HCEC 1CT (cell line): ENCODE measurements around the gene KMT2D.

Experiments used
- DNase-seq: peaks from one replicate; pipeline ENCODE4 v3.0.0-alpha.2; 2017

KMT2D gene, protein sequence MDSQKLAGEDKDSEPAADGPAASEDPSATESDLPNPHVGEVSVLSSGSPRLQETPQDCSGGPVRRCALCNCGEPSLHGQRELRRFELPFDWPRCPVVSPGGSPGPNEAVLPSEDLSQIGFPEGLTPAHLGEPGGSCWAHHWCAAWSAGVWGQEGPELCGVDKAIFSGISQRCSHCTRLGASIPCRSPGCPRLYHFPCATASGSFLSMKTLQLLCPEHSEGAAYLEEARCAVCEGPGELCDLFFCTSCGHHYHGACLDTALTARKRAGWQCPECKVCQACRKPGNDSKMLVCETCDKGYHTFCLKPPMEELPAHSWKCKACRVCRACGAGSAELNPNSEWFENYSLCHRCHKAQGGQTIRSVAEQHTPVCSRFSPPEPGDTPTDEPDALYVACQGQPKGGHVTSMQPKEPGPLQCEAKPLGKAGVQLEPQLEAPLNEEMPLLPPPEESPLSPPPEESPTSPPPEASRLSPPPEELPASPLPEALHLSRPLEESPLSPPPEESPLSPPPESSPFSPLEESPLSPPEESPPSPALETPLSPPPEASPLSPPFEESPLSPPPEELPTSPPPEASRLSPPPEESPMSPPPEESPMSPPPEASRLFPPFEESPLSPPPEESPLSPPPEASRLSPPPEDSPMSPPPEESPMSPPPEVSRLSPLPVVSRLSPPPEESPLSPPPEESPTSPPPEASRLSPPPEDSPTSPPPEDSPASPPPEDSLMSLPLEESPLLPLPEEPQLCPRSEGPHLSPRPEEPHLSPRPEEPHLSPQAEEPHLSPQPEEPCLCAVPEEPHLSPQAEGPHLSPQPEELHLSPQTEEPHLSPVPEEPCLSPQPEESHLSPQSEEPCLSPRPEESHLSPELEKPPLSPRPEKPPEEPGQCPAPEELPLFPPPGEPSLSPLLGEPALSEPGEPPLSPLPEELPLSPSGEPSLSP (N-terminal part only)

DNA sequence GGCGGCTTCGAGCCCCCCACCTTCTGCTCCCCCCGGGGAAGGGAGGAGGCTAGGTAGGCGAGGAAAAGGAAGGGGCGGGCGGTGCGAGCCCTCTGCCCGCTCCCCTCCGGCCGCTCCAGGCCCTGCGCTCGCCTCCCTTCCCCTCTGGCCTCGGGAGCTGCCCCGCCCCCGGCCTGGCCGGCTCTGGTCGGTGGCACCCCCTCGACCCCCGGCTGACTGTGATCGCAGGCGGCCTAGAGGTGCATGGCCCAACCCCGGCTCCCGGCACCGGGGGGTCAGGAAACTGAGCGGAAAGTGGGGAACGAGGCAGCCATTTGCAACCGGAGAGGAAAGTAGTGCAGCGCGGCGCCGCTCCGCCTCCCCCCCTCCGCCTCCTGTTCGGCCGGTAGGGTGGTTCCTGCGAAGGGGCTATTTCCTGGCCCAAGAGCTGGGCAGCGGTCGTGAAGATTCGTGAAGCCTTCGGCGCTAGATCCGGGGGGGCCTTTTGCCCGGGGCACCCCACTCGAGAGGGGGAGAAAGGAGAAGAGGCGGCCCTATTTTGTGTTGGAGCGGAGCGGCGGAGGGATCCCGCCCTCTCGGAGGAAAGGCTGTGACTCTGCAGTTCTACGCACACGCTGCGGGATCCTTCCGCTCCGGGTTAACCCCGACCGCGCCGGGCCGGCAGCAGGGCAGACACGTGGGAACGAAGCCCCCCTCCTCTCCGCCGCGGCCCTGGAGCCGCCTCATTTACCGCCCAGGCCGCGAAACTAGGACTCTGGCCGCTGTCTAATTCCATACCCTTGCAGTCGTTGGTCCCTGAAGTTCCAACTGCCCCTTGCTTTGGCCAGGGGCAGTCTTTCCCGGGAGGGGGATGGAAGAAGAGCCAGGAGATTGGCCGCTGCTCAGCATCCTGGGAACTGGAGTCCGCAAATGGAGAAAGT is at the start of gene KMT2D:
Gene KMT2D (minus strand): TSS at position 558 of the 920 bp plus-strand sequence. CDS start 5,470 bp downstream, outside the sequence.
- peak; percentile 96 for DNase-seq

DNA sequence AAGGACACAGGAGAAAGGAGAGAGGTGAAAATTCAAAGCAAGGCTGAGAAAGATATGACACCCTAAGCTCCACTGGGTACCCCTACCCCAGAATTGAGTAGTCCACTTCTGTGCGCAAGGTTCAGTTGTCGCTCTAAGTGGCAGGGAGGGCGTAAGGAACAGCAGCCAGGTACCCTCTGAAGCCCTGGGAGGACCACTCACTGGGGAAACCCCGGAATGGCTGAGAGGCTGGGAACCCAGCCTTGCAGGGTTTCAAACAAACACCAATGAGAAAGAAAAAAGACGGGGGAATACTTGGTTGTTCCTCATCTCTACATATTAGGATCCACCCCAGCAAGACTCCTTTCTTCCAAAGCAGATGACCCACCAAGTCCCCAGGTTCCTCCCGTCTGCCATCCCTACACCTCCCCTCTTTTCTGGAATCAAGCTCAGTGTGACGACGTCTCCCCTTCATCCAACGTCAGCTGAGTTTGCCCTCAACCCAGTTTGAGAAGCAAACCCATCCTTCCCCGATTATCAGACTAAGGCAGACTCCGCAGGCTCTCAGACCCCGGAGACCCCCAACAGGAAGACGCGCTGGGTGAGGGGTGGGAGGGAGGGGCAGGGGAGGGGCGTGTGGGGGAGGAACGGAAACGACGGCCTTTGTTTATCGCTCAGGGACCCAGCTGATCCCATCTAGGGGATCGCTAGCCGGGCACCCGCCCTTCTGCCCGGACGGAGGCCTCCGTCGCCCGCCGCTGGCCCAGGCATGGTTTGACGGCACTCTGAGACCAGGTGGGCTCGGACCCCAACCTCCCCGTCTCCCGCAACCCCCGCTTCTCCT is 49.3 kb upstream of the KMT2D start:
- DNase-seq: no peak

DNA sequence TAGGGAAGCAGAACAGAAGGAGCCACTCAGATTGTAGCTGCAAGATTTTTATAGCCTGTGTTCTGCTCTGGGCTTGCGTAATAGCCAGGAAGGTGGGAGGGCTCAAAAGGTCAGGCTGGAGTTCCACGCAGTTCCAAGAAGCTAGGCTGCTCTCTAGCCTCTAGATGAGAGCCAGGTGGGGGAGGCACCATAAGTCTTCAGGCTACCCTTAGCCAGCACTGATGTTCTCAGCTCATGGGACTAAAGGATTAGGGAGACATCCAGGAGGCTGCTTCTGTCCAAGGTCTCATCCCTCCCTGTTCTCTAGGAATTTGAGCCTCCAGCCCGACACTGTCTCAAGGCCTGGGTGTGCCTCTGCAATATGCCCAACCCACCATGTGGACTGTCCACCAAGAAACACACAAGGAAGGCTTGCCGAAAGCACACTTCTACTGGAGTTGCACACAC is 48.4 kb upstream of the KMT2D start:
- peak; percentile 44 for DNase-seq

DNA sequence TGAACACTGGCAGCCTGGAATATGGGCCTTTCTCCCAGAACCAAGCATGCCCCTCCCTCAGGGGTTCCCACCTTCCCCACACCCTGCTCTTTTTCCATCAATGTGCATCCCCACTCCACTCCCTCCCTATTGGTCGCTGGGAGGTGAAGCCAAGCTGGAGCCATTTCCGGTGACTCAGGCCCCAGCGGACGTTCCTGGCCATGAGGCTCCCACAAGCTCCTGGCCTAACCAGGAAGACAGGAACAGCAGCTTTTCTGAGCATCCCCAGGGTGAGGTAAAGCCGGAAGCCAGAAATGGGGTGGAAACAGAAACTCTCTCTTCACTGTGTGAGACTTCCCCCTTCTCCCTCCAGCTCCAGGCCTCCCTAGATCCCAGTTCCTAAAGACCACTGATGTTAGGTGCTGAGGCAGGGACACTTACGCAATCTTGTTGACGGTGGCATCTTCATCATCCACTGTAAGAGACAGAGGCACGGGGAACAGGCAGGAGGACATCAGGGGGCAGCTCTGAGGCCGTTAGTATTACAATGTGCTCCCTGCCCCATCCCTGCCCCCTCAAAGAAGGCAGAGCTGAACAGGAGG is 45.0 kb upstream of the KMT2D start:
- DNase-seq: no peak

DNA sequence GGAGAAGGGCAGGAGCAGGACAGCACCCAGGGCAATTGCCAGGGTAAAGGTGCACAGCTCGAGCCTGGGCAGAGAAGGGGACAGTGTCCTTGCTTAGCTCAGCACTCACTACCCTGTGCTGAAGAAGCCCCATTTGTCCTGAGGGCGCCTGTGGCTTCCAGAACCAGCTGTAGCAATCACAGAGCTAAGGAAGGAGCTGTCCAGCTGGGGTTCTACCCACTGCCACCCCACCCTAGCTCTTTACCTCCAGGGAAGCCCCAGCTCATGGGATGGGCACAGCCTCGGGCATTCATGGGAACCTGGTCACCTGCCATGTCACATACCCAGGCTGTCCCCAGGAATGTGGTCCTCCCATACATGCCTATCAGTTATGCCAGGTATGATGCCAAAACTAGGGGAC is 44.2 kb upstream of the KMT2D start:
- no peak for DNase-seq

DNA sequence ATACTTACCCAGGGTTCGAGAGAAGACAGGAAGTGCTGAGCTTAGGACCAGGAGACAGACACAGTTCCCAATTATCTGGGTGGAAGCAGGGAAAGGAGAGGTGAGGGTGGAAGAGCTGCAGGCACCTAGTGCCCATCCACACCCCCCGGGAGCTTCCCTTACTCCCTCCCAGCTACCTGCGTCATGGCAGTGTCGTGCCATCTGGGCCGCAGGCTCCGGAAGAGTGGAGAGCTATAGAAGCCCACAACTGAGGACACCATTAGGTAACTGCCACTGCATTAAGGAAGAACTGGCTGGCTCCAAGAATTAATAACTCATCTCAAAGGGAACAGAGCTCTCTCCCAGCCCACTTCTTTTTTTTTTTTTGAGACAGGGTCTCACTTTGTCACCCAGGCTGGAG is 39.8 kb upstream of the KMT2D start:
- DNase-seq: no peak

DNA sequence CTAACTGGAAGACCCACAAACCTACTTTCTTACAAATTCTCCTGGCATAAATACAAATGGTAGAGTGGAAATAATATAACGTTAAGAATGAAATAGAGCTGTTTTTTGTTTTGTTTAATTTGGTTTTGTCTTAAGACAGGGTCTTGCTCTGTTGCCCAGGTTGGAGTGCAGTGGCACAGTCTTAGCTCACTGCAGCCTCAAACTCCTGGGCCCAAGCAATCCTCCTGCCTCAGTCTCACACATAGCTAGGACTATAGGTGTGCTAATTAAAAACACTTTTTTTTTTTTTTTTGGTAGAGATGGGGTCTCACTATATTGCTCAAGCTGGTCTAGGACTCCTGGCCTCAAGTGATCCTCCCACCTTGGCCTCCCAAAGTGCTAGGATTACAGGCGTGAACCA is 38.1 kb upstream of the KMT2D start:
- no peak for DNase-seq

DNA sequence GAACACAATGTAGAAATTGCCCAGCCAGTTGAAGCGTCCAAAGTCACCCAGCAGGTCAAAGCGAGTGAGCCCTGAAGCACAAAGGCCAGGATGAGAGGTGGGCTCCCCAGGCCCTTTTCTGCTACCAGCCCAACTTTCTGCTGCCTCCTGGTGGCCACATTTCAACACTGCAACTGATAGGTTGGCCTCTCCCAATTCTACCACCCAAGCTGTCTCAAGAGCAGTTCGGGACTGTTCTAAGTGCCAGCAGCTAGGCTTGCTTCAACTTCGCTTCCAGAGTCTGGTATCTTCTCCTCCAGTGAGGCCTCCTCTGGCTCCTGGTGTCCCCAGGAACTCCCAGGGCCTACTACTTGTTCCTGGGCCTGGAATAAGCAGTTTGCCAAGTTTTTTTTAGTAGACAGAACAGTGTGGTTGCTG is 37.4 kb upstream of the KMT2D start:
- peak; percentile 37 for DNase-seq

DNA sequence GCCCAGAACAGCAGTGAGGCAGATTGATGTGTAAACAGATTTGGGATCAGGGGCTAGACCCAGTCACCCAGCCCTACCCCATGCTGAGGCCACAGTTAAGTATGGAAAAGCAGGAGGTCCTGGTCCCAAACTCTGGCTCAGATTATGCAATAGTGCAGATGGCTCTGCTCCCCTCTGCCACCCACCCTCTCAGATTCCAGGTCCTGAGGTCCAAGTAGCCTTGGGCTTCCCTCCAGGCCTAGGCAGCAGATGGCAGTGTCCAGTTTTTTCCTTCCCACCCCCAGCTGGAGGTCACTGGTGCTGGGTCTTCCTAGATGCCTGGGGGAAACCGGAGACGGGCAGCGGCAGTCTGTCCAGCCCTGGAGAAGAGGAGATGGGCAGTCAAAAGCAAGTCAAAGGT is 36.8 kb upstream of the KMT2D start:
- DNase-seq: no peak

DNA sequence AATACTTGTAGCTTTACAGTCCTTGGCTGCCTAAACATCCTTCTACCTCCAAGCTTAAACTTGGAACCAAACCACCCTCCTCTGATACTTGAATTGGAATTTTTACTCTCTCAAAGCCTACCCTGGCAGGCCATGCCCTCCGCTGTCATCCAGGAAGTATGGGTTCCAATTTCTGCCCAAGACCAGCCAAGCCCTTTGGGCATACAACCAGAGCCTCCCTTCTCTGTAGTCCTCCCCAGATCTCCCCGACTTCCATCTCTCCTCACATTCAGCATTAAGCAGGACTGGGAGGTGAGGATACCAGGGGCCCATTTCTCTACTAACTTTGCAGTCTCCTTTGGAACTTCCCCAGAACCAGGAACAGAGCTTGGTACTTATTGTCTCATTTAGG is 34.4 kb upstream of the KMT2D start:
- no peak for DNase-seq

DNA sequence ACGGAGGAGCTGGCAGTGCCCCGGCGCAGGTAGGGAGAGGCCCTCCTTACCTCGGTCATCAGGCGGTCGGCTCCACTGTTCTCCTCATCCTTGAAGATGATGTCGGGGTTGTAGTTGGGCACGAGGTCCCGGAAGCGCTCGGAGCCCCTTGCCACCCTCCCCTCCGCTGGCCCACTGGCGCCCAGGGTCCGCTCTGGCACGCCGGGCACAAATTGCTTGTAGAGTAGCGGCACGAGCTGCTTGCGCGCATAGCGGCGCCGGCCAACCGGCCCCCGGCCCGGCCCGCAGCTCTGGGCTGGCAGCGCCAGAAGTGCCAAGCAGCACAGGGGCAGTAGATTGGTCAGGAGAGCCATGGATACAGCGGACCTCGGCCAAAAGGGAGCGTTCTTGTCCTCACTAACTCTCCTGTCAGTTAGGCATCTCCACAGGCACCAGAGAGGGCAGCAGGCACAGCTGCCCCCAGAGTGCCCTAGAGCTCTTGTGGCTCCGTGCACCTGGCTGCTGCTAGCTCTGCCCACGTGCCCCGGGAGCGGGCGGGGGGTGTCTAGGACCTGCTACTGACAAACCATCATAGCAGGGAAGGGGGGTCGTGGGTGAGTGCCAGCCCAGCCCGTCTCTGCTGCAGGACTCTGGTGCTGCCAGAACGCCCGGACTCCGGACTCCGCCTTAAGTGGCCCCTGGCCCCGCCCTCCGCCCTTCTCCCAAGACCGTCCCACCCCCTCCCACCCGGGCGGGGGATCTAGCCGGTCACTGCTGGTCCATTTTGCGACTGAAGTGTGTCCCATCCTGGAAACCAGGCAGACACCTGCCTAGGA is 33.8 kb upstream of the KMT2D start, which contains the start of gene DHH:
Gene DHH (minus strand): TSS at position 642 of the 815 bp plus-strand sequence. CDS start 289 bp downstream, at position 353.
- no peak for DNase-seq

DNA sequence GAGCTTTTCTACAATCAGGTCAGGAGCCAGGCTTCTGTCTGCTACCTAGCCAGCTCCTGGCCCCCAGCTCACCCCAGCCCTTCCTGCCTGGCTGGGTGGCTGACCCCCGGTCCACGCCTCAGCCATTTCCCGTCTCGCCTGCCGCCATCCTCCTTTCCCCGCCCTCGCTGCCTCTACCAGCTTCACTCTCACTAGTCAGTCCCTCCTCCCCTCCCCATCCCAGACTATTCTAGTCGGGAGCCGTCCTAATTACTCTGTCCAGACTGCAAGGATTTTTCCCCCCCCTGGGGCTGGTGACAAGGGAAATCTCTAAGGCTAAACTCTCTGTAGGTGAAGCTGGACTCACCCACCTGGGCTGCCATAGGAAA is 33.2 kb upstream of the KMT2D start:
- no peak for DNase-seq

DNA sequence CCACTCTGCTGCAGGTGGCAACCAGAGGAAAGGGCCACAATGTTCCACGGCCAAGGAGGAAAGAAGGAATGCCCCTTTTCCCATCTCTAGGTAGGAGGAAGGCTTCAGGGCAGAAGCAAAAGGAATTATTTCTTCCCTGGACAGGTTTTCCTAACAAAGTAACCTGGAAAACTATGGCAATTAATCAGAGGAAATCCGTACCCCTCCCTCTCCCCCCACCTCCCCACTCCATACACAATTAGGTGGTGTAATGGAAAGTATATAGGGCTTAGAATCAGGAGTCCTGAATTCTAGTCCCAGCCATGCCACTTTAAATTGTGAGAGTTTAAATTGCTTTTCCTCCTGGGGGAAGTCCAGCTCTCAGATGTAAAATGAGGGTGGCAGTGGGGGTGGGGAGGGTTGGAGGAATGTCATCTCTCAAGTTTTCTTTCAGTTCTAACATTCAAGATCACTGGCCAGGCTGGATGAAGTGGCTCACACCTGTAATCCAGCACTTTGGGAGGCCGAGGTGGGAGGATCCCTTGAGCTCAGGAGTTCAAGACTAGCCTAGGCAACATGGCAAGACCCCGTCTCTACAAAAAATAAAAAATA is 32.3 kb upstream of the KMT2D start:
- DNase-seq: no peak

DNA sequence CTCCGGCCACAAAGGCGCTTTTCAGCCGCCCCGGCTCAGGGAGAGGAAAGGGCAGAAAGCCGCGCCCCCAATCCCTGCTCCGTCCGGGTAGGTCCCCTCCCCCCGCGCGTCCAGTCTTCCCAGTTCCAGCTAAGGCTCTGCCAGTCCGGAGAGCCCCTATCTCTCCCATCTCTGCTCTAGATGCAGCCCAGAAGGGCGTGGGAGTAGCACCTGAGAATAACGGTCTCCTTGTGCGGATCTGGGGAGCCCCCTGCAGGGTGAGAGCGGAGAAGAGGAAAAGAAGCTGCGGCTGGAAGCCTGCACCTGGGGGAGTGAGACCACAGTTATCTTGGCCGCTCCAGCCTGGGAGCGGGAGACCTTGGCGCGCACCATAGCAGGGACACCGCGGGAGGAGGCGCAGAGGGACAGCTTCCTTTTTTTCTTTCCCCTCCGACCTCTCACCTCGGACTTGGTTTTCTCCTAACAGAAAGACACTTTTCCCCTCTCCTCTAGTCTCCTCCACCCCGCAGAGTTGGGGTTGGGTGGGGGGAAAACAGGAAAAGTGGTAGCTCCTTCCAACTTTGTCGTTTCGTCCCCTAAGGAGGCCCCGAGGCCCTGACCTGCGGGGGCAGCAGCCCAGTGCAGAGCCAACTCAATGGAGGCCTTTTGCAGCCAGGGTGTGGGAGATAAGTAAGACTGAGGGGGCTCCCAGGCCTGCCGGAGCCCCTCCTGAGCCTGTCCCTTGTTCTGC is 31.7 kb upstream of the KMT2D start:
- no peak for DNase-seq

DNA sequence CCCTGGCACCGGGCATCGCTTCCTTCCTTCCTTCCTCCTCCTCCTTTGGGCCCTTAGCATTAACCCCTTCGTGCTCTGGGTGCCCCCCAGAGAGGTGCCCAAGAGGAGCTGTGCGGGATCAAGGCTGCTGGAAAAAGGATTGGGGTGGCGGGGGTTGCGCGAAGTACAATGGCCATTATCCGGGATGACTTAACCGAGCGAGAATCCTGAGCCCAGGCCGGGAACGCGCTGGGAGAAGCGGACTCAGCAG is 31.2 kb upstream of the KMT2D start:
- DNase-seq: peak; percentile 13

DNA sequence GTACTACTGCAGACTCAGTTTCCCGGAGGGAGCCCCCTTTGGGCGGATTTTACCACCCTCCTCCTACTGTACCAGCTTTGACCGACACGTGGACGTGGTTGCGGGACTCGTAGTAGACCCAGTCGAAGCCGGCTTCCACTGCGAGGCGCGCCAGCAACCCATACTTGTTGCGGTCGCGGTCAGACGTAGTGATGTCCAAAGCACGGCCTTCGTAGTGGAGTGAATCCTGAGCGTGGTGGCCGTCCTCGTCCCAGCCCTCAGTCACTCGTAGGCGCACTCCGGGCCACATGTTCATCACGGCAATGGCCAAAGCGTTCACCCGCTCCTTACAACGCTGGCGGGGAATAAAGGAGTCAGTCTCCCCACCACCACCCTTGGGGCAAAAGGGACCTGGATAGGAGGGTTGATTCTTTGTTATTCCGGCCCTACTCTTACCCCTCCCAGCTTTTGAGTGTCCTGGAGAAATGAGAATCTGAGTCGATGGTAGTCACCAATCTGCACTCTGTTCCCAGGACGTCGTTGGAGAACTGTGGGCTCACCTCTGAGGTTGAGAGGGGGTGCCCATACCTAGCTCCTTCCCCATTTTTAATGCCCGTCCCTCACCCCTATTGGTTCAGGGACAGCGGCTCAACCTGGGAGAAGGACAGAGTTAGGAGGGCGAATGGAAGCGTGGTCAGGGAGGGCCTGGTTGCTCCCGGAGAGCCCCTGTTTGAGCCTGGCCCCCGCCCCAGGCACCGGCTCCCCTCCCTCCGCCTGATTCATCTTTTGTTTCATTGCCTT is 30.7 kb upstream of the KMT2D start:
- no peak for DNase-seq

DNA sequence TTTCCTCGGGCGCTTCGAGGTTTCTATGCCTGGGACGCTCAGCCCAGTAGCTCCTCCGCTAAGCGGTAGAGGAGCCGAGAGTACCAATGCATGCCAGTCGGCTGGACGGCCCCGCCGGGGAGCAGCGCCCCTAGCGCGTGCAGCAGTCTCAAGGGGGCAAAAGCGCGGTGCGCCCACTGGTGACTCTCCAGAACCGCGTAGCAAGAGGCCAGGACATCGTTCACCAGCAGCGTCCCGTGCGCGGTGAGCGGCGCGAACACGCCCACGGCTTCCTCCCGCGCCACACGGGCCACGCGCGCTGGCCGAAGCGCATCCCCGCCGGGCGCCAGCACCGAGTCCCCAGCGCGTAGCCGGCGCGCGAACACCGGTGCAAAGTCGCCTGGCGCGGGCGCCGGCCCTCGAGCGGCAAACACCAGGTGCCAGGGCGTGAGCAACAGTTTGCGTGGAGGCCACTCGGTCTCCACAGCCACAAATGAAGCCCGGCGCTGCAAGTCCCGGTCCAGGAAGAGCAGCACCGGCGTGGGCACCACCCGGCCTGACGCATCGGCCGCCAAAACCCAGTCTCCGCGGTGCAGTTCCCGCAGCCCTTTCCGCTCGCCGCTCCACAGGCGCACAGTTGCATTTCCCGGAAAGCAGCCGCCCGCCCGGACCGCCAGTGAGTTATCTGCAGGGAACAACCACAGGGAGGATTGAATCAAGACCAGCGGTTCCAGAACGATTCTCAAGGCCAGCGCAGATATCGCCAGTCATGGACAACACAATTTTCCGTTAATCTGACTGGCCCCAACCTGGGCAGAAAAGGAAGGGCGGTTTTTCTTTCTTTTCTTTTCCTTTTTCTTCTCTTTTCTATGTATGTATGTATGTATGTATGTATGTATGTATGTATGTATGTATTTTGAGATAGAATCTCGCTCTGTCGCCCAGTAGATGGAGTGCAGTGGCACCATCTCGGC is 29.5 kb upstream of the KMT2D start:
- DNase-seq: peak; percentile 15

DNA sequence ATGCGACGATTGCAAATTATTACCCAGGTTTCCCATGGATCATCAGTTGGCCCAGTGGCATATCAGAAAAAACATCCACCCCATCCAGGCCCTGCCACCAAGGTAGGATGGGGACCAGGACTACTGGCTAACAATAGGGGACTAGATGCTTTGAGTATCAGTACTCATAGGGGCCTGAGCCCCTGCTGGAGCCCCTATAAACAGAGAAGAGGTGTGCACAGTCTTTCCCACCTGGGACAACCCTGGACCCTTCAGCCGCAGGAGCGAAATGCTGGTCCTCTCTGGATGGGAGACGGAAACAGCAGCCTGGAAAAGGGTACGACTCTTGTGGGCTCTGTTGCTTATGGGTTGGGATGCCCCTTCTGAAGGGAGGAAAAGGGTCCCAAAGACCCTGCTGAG is 28.3 kb upstream of the KMT2D start:
- DNase-seq: no peak
